SH-SY5Y (cell line): ENCODE results near the gene GATC.

ENCODE experiments used
- GATA2 ChIP-seq: IDR thresholded peaks from 2 replicates; pipeline ENCODE4 v1.6.1; 2011; ENCODE audit warnings: mild to moderate bottlenecking, low read depth, low read length
- GATA3 ChIP-seq: IDR thresholded peaks from 2 replicates; pipeline ENCODE4 v1.6.1; 2011; ENCODE audit warnings: low read depth, mild to moderate bottlenecking, low read length, moderate library complexity

- TF ChIP-seq GATA2 (no peak), GATA3 (no peak)
These were observed 21.2 kb downstream of the GATC start for GRCh38 chr12:120467439-120467838.
